GF-D8 (cell line): Measurements from ENCODE around the gene MGAT4C.
"Not testable (repeated sequence)": the region's sequence is repeated elsewhere in the genome, so short reads cannot be mapped to it uniquely, and the experiment has no call there.

Source experiments
- DNase-seq: peaks from one replicate; lab custom pipeline; 2025; lab: John Stamatoyannopoulos, UW

MGAT4C gene

DNA sequence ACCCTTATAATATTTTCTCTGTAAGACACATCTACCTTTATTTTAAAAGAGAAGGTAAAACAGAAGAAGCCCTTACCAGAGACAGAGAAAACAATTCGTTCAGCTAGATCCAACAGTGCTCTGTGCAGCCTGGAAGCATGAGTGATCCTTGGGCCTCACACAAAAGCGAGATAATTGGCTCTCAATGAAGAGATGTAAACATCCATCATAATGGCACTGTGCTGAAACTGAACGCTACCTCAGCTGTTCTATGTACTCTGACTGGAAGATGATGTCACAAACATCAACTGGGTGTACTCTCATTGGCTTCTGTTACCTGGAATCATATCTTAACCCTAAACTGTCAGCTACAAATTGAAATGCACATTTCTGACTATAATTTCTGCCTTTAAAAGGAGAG, at the start of gene MGAT4C:
TSS of gene MGAT4C (minus strand) at position 229 of the 400 bp plus-strand sequence.
- no peak for DNase-seq

DNA sequence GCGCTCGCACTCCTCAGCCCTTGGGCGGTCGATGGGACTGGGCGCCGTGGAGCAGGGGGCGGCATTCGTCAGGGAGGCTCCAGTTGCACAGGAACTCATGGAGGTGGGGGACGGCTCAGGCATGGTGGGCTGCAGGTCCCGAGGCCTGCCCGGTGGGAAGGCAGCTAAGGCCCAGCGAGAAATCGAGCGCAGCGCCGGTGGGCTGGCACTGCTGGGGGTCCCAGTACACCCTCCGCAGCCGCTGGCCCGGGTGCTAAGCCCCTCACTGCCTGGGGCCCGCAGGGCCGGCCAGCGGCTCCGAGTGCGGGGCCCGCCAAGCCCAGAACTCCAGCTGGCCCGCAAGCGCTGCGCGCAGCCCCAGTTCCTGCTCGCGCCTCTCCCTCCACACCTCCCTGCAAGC, 40.2 kb upstream of the MGAT4C start:
- DNase-seq, result not testable (repeated sequence)

DNA sequence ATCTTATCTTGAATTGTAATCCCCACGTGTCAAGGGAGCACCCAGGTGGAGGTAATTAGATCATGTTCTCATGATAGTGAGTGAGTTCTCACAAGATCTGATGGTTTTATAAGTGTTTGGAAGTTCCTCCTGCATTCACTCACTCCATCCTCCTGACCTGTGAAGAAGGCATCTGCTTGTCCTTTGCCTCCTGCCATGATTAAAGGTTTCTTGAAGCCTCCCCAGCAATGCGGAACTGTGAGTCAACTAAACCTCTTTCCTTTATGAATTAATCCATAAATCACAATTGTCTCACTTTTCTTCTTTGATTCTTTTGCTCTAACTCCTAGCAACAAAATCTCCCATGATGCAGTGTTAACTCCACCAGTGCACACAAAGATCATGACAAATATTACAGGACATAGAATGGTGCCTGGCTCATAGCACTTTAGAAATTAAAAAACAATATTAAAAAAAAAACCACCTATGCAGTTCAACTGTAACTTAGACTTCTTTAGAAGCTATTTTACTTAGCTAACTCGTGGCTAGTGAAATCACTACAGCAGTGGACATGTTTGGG, 37.6 kb upstream of the MGAT4C start:
- no peak for DNase-seq

DNA sequence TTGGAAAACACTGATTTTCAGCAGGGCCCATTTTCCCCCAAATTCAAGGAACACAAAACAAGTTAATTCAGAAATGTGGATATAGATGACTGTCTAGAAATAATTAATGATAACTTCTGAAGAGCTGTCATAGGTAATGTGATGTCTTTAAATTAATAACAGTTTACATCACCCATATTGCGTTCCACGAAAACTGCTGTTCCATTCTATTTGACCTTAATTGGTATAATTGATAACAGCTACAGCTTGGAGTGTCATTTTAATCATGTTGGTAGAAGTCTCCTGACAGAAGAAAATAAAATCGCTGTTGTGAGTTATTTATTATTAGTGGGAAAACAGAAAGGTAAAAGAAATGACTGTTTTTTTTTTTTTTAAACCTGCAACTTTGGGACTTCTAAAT, 36.3 kb upstream of the MGAT4C start:
- no peak for DNase-seq

- no peak for DNase-seq
Observed at GRCh38 chr12:86290615-86291014, 34.4 kb upstream of the MGAT4C start.

- DNase-seq, result no peak
Observed at GRCh38 chr12:86286119-86286518, 29.9 kb upstream of the MGAT4C start.

- no peak for DNase-seq
Observed at GRCh38 chr12:86283620-86284019, 27.4 kb upstream of the MGAT4C start.

- DNase-seq, result no peak
Observed at GRCh38 chr12:86275356-86275755, 19.2 kb upstream of the MGAT4C start.

GRCh38 chr12:86265329-86265695, 9.1 kb upstream of the MGAT4C start:
- DNase-seq, result no peak

DNA sequence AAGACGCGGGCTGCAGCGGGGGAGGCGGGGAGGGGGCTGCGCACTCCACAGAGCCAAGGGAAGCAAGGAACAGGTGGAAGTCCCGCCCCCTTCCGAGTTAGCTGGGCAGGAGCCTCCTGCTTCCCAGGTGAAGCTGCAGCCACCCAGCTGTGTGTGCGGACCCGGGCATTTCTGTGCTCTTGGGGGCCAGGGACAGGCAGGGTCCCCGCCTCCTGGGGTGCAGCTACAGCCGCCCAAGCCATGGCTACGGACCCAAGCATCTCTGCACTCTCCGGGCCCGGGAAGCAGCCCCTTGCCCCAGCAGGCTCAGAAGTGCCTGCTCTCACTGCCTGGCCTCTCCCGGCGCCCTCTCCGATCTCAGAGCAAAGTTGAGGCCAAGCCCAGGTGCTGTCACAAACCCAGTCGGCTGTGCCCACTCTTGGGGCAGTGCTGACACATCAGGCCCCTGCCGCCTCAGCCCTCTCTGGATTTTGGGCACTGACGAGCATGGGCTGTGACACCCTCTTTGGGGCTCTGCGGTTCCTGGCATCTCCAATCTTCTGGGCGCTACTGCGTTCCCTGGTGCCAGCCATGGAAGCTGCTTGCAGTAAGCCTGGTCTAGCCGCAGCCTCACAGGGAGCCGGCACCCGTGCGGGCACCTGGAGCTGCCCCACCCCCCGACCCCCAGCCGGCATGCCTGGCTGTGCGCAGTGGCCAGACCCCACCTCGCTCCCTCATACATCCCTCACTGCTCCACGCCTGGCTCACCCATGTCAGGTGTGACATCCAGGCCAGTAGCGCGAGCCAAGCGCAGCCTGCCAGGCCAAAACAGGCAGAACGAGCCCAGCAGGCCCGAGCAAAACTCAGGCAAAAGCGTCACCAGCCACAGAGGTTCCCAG, 8.5 kb upstream of the MGAT4C start:
- DNase-seq, result no peak

DNA sequence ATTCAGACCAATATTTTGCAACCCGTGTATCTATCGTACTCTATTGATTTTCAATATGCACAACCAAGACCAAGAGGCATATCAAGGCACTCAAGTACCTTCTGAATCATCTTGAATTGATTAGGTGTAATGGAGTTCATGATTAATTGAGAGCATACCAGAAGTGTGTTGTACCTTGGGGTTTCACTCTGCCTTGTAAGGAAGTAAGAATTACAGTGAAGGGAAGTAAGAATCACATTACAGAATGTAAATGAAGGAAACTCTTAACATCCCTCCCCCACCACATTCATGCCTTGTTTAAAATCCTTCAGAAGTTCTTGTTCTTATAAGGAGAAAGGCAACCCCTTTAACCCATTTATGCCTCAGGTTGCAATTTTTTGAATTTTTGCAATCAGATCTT, 5.4 kb upstream of the MGAT4C start:
- no peak for DNase-seq

DNA sequence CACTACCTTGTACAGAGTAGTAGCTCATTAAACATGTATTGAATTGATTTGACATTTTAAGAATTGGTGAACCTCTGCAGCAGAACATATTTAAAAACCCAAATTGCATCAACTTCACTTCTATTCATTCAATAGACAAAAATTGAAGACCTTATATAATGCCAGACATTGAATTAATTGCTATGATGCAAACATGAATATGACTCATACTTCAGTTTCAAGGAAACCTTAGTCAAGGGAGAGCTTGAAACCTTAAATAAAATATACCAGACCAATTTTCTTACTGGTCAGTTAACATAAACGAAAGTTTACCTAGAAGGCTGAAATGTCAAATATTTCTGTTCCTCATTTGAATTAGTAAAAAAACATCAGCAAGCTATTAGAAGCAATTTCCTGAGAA, 5.0 kb upstream of the MGAT4C start:
- no peak for DNase-seq

- DNase-seq, result no peak
Observed at GRCh38 chr12:86260183-86260582, 4.0 kb upstream of the MGAT4C start.

- no peak for DNase-seq
Observed at GRCh38 chr12:86257134-86257533, 943 bp upstream of the MGAT4C start.

- no peak for DNase-seq
Observed at GRCh38 chr12:86254399-86255107, 1.6 kb downstream of the MGAT4C start.

DNA sequence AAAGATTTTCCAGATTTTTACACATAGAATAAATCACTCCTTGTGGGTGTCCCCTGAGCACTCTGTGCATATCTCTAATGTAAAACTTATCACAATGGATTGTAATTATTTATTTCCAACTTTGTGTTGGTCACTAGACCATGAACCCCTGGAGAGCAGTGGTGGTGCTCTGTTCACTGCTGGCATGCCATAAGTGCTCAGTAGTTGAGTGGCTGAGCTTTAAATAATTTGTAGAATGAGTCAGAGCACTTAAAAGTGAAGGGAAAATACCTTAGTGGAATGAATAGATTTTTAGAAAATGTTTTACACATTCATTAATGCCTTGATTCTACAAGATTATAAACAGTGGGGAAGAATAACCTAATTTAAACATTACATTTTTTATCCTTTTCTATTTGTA, 6.3 kb downstream of the MGAT4C start:
- no peak for DNase-seq

- no peak for DNase-seq
Observed at GRCh38 chr12:86249276-86249675, 6.9 kb downstream of the MGAT4C start.

DNA sequence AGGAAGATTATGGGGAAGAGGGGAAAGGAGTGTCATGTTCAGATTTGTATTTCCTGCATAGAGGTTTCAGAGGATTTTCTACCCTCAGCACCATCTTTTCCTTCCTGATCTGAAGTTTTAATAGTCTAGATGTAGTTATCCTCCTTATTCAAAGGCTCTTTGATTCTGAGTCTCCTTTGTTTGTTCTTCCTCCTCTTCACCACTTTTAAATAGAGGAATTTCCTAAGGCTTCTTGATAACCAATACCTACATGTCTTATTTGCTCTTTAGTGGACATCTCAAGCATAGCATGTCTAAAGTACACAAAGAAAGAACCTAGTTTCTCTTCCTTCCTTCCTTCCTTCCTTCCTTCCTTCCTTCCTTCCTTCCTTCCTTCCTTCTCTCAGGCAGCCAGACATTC, 8.3 kb downstream of the MGAT4C start:
- DNase-seq, result no peak

DNA sequence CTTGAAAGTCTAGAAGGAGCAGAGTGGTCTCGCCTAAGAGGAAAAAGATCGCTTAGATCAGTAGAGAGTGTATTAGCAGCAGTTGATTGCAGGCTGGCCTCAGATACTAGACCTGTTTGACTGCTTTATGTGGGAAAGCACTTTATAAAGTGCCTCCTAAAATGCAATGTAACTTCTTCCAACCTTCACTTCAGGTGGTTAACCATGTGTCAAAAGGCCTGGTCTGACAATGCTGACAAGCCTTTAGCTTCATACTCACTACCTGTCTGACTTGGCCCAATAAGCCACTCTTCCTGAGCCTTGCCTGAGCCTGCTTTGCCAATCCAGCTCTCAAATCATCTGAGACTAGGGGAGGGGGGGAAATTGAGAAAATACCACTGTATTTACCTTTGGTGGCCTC, 14.6 kb downstream of the MGAT4C start:
- DNase-seq, result no peak

DNA sequence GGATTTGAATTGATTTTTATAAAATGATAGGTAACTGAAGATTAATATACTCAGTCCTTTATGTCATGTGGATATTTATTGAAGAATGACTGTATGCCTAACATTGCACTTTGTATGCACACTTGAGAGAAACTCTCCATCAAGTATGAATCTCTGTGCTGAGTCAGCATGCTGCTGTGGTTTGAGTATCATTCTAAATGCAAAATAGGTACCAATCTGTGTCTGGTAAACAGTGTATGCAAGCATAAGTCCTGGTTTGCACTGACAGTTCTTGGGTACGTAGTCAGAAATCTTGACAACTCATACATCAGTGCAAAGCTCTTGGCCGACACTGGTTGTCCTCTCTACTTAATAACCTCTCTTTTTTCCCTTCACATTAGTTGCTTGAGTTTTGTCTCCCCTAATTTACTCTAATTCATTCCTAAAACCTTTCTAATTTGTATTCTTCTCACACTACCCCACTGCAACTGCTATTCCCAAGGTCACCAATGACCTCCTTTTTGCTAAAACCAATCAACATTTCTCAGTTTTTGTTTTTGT, 21.8 kb downstream of the MGAT4C start:
- DNase-seq, result no peak

DNA sequence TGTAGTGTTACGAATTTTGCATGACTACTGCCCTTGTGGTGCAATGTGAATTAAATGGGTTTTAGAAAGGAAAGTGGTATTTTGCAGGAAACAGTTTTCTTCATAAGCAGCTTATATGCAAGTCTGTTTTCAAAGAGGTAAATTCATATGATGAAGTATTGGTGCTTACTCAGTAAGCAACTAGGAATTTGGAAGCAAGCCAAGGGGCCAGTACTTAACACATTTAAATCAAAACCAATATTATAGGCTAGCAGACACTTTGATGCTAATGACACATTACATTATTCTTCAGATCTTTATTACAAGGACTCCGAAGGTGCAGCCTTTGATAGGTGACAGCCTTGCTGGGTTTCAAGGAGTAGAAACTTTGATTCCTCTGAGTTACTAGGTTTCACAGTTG, 23.1 kb downstream of the MGAT4C start:
- no peak for DNase-seq

DNA sequence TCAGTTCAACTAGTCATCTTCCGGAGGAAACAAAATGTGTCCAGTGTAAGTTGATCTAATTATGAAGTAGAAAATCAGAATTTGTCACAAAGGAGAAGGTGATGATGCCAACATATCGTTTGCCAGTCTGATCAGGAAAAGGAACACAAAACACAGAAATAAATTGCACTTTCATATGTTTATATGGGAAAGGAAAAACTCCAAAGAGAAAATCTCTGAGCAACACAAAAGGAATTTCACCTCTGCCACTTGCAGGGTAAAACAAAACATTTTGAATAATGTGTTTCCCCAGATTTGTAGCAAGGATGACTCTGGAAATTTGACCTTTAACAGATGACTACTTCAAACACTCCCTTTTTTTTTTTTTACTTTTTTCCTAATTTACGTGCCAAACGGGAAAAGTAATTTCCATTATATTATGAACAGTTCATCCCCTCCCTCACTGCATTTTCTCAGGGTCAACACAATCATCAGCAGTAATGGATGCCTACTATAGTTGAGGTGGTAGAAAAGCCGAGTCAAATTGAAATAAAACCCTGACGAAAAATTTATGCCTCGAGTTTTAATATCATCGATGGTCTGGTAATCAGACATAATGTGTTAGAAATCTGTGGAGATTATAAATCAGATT, 25.6 kb downstream of the MGAT4C start:
- no peak for DNase-seq
